Stimulated activated naive B cell treated with anti-CD40 and anti-IgM and Interleukin-4, amounts not matched to agents 10 μg/mL and 1 μg/mL and 100 μg/mL, for 72 hours (primary cell): ENCODE data around the gene SORL1.

Experiments
- ATAC-seq, 2 donors: fragments of 150-1000 bp; cut with Tn5 transposase; replicated peaks; 2 replicates each; pipeline ENCODE4 v1.10.0; 2021; ENCODE audit warnings: moderate library complexity in 1 of 2
- DNase-seq: peaks from one replicate; pipeline ENCODE4 v3.0.0; 2021
- H3K27ac Mint-ChIP-seq: one replicate; pipeline ENCODE4 v1.8.0; 2022; ENCODE audit warnings: mild to moderate bottlenecking, mixed read lengths
- H3K27me3 Mint-ChIP-seq, 2 donors: one replicate each; pipeline ENCODE4 v1.8.0; 2022; ENCODE audit warnings: mixed read lengths in 2 of 2
- H3K36me3 Mint-ChIP-seq, 2 donors: one replicate each; pipeline ENCODE4 v1.8.0; 2022; ENCODE audit warnings: mixed read lengths in 2 of 2, mild to moderate bottlenecking in 1 of 2
- H3K4me1 Mint-ChIP-seq, 2 donors: one replicate each; pipeline ENCODE4 v1.8.0; 2022; ENCODE audit warnings: mixed read lengths in 2 of 2, mild to moderate bottlenecking in 1 of 2
- H3K4me3 Mint-ChIP-seq, 2 donors: one replicate each; pipeline ENCODE4 v1.8.0; 2022; ENCODE audit warnings: mild to moderate bottlenecking in 2 of 2, mixed read lengths in 2 of 2, moderate library complexity in 1 of 2
- H3K9me3 Mint-ChIP-seq, 2 donors: one replicate each; pipeline ENCODE4 v1.8.0; 2022; ENCODE audit warnings: mixed read lengths in 2 of 2, mild to moderate bottlenecking in 1 of 2

SORL1 gene

DNA sequence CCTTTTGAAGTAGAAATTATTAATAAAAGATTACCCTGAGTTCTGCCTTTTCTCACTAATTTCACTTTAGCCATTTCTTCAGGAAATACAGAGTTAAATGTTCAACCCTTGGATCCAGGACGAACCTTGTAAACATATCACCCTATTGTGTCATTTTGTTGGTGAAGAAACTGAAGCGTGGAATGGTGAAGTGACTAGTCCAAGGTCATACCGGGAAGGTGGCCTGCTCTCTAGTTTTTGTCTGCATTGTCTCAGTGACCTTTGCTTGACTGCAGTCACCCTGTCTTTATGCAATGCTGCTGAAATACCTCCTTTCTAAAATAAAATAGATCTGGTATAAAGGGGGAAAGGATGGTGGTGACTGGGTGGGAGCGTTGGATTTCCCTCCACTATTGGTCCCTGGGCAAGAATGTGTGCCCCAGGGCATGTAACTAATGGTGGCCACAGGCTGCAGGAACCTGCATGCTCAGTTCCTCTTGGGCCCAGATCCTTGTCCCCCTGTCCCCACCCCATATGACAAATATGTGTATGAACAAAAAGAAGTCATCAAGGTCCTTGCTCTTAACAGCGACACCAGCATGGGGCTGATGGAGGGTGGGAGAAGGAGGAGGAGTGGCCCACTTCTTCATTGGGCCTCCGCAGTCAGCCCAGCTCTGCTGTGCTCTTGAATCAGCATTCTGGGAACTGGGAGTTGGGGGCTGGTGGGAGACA, 1.6 kb downstream of the SORL1 start:
- ATAC-seq (no peak), DNase-seq (no peak)
- no peaks in the 10 kb centered on the region for H3K27me3 Mint-ChIP-seq
- H3K36me3 Mint-ChIP-seq, result peaks cover 6 to 8% of the 10 kb centered on the region in 2 donors
- peak overlapping the region; percentile 72 to 88 for H3K4me3 Mint-ChIP-seq
- H3K27ac Mint-ChIP-seq, result peak overlapping the region; percentile 53
- H3K4me1 Mint-ChIP-seq, result peaks cover 54 to 90% of the 10 kb centered on the region in 2 donors
- peaks cover 0 to 1% of the 10 kb centered on the region in 2 donors for H3K9me3 Mint-ChIP-seq

DNA sequence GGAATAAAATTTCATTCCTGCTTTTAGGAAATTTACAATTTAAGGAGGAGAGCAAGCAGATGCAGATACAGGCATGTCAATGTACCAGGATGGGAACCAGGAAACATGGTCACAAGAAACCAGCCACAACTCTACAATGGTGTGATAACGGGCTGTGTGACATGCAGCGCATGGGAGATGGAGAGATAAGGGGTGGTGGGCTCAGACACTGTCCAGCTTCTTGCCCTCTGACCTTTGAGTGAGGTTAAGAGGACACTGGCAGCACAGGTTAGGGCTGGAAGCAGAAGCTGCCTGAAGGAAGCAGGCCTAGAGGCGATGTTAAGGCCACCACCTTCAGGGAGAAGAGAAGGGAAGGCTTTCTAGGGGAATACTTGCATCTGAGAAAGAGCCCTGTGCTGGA, 3.0 kb downstream of the SORL1 start:
- no peak for ATAC-seq
- Mint-ChIP-seq H3K4me1 (peaks cover 46 to 90% of the 10 kb centered on the region in 2 donors), H3K4me3 (no peak overlapping the region), H3K9me3 (no peaks in the 10 kb centered on the region), H3K27me3 (no peaks in the 10 kb centered on the region), H3K27ac (no peak overlapping the region), H3K36me3 (peaks cover 4% of the 10 kb centered on the region in 2 donors)
- DNase-seq, result no peak

GRCh38 chr11:121456151-121456550, 4.0 kb downstream of the SORL1 start:
- Mint-ChIP-seq H3K36me3 (peaks cover 4% of the 10 kb centered on the region in 2 donors), H3K4me1 (peaks cover 38 to 90% of the 10 kb centered on the region in 2 donors), H3K4me3 (no peak overlapping the region), H3K9me3 (no peaks in the 10 kb centered on the region), H3K27me3 (no peaks in the 10 kb centered on the region), H3K27ac (peak overlapping the region; percentile 48)
- DNase-seq (no peak), ATAC-seq (no peak)

- Mint-ChIP-seq H3K36me3 (peaks cover 4% of the 10 kb centered on the region in 2 donors), H3K27ac (peak overlapping the region; percentile 2), H3K4me3 (no peak overlapping the region), H3K27me3 (no peaks in the 10 kb centered on the region), H3K9me3 (no peaks in the 10 kb centered on the region), H3K4me1 (peaks cover 40 to 90% of the 10 kb centered on the region in 2 donors)
- DNase-seq (no peak), ATAC-seq (no peak)
Measured at GRCh38 chr11:121456816-121457431, 4.8 kb downstream of the SORL1 start.

GRCh38 chr11:121458551-121458950, 6.4 kb downstream of the SORL1 start:
- DNase-seq, result no peak
- H3K27me3 Mint-ChIP-seq, result no peaks in the 10 kb centered on the region
- ATAC-seq, result no peak
- H3K4me3 Mint-ChIP-seq, result no peak overlapping the region
- H3K36me3 Mint-ChIP-seq, result peaks cover 4% of the 10 kb centered on the region in 2 donors
- no peak overlapping the region for H3K27ac Mint-ChIP-seq
- no peaks in the 10 kb centered on the region for H3K9me3 Mint-ChIP-seq
- peaks cover 46 to 95% of the 10 kb centered on the region in 2 donors for H3K4me1 Mint-ChIP-seq

GRCh38 chr11:121459413-121460017, 7.4 kb downstream of the SORL1 start:
- Mint-ChIP-seq H3K9me3 (no peaks in the 10 kb centered on the region), H3K36me3 (peaks cover 4% of the 10 kb centered on the region in 2 donors), H3K4me3 (no peak overlapping the region), H3K27me3 (no peaks in the 10 kb centered on the region), H3K4me1 (peaks cover 45 to 95% of the 10 kb centered on the region in 2 donors), H3K27ac (no peak overlapping the region)
- no peak for ATAC-seq
- no peak for DNase-seq

DNA sequence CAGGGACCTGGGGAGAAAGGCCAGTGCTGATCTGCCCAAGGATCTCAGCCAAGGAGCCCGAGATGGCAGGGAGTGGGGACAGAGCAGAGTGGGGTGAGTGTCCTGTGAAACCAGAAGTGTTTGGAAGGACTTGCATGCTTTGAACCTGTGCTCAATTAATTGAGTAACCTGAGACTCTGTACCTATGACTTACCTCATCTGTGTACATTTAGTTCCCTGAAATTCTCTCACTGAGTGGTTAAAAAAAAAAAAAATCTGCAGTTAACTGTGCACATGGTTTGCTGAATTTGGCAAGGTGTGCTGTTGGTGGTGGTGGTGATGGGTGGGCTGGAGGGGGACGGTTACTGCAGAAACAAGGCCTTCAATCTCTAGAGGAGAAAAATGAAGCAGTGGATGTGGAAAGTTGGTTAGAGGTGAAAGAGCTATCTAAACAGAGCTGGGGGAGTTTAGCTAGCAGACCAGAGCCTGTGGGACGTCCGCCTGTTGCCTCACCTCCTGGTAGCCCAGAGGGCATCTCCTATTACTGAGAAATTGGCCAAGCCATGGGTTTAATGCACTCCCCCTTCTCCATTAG, 8.9 kb downstream of the SORL1 start:
- peaks cover 0 to 4% of the 10 kb centered on the region in 2 donors for H3K36me3 Mint-ChIP-seq
- H3K9me3 Mint-ChIP-seq, result no peaks in the 10 kb centered on the region
- H3K4me3 Mint-ChIP-seq, result no peak overlapping the region
- DNase-seq (no peak), ATAC-seq (no peak)
- H3K4me1 Mint-ChIP-seq, result peaks cover 46 to 96% of the 10 kb centered on the region in 2 donors
- H3K27ac Mint-ChIP-seq, result no peak overlapping the region
- no peaks in the 10 kb centered on the region for H3K27me3 Mint-ChIP-seq

DNA sequence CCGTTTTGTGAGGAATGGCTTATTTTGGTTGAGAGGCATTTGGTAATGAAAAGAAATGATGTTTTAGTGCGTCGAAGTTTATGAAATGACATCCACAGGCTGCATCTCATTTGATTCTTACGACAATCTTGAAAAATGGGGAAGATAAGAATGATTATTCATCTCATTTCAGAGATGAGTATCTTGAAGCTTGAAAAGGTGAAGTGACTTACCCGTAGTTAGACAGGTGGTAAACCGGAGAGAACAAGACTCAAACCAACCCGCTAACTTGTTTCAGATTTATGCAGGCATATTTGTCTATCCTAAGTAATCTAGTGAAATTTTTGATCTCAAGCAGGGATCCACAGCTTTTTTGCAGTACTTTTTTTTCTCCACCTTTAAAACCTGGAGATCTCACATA, 9.7 kb downstream of the SORL1 start:
- Mint-ChIP-seq H3K27ac (no peak overlapping the region), H3K27me3 (no peaks in the 10 kb centered on the region), H3K4me1 (peaks cover 48 to 97% of the 10 kb centered on the region in 2 donors), H3K4me3 (no peak overlapping the region), H3K9me3 (no peaks in the 10 kb centered on the region), H3K36me3 (peaks cover 0 to 2% of the 10 kb centered on the region in 2 donors)
- ATAC-seq, result peak in 1 of 2 donors; percentile 21
- no peak for DNase-seq

GRCh38 chr11:121463689-121464335, 11.7 kb downstream of the SORL1 start:
- H3K27me3 Mint-ChIP-seq, result no peaks in the 10 kb centered on the region
- H3K9me3 Mint-ChIP-seq, result no peaks in the 10 kb centered on the region
- no peak overlapping the region for H3K27ac Mint-ChIP-seq
- peaks cover 58 to 99% of the 10 kb centered on the region in 2 donors for H3K4me1 Mint-ChIP-seq
- H3K36me3 Mint-ChIP-seq, result no peaks in the 10 kb centered on the region
- ATAC-seq, result no peak
- no peak overlapping the region for H3K4me3 Mint-ChIP-seq
- DNase-seq, result no peak

DNA sequence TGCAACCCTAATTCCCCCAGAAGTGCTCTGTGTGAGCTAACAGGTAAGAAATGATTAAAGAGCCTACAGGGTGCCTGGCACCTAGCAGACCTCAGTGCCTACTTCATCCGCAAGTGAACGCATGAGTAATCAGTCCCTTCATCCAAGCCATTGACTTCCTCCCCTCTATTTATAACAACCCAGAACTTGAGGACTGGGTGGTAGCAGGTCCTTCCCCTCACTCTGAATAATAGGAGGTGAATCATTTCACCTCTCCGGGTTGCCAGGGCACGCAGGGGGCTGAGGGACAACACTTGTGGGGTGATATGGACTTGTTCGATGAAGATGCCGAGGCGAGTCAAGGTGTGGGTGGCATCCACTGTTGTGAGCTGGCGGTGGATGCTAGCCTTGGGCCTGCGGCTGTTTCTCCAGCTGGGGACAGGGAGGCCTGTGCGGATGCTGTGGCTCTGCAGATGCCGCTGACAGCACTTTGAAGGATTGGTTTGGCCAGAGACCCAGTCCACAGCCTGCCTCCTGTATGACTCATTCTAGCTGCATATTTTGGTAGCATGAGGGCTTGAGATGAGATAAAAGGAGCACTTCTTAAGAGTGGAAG, 12.3 kb downstream of the SORL1 start:
- peak overlapping the region; percentile 47 to 68 for H3K4me3 Mint-ChIP-seq
- peak overlapping the region; percentile 92 for H3K27ac Mint-ChIP-seq
- DNase-seq (peak; percentile 62), ATAC-seq (peak; percentile 56 to 64)
- peaks cover 0 to under 1% of the 10 kb centered on the region in 2 donors for H3K36me3 Mint-ChIP-seq
- H3K27me3 Mint-ChIP-seq, result no peaks in the 10 kb centered on the region
- peaks cover 65 to 99% of the 10 kb centered on the region in 2 donors for H3K4me1 Mint-ChIP-seq
- H3K9me3 Mint-ChIP-seq, result no peaks in the 10 kb centered on the region

DNA sequence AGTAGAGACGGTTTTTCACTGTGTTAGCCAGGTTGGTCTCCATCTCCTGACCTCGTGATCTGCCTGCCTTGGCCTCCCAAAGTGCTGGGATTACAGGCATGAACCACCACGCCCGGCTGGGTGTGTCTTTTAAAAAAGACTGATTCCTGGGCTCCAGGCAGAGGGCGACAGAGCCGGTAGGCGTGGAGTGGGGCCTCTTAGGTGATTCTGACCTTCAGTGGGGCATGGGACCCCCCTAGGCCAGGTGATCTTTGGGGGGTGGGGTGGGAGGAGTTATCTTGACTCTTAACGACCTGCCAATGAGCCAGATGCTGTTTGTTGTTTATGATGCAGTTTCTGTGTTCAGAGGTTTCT, 13.6 kb downstream of the SORL1 start:
- Mint-ChIP-seq H3K4me1 (peaks cover 69 to 94% of the 10 kb centered on the region in 2 donors), H3K27me3 (no peaks in the 10 kb centered on the region), H3K27ac (peak overlapping the region; percentile 91), H3K36me3 (peaks cover 6 to 7% of the 10 kb centered on the region in 2 donors), H3K4me3 (peak overlapping the region; percentile 62 to 76), H3K9me3 (no peaks in the 10 kb centered on the region)
- DNase-seq (no peak), ATAC-seq (no peak)

DNA sequence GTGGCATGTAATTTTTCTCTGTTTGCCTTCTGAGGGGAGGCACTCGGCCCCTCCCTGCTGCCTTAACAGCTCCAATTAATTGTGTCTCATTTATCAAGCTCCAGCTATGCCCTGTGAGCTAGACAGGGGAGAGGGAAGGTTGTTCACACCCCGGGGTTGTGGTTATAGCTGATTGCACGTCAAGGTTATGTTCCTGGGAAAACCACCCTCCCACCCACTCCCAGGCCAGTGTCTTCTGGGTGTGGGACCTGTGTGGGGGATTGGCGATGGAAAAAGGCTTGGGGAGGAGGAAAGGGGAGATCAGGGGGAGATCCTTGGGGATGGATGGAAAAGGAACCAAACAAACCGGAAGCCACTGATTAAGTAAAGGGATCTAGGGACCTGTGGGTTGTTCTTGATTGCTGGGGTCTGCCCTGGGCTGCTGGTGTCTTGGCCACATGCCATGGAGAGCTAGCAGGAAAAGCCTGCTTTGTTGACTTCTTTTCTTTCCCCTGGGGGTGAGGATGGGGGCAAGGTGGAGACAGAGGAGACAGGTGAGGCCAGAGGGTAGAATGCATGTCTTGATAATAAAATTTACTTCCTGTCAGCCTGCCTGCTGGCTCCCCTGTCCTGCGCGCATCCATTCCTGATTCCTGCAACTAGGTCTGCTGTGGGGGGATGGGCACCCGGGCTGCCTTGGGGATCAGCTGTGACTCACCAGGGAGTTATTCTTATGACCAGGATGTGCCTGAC, 14.1 kb downstream of the SORL1 start:
- Mint-ChIP-seq H3K4me3 (peak overlapping the region; percentile 62 to 76), H3K27ac (peak overlapping the region; percentile 91), H3K9me3 (no peaks in the 10 kb centered on the region), H3K4me1 (peaks cover 69 to 94% of the 10 kb centered on the region in 2 donors), H3K36me3 (peaks cover 6 to 11% of the 10 kb centered on the region in 2 donors), H3K27me3 (no peaks in the 10 kb centered on the region)
- no peak for ATAC-seq
- DNase-seq, result no peak

- Mint-ChIP-seq H3K27ac (peak overlapping the region; percentile 91), H3K9me3 (no peaks in the 10 kb centered on the region), H3K27me3 (no peaks in the 10 kb centered on the region), H3K36me3 (peaks cover 6 to 11% of the 10 kb centered on the region in 2 donors), H3K4me3 (peak overlapping the region; percentile 62 to 76), H3K4me1 (peaks cover 58 to 94% of the 10 kb centered on the region in 2 donors)
- DNase-seq (no peak), ATAC-seq (no peak)
Measured at GRCh38 chr11:121467471-121467870, 15.4 kb downstream of the SORL1 start.
